ENCODE results near the gene SORCS1. TPM values are rescaled to one million over a fixed set of nuclear protein-coding genes. Genes with fewer than 3 reads are reported as not detected.
A peak's percentile ranks its signal among the peaks of the same experiment; 100 is the strongest.

Gene SORCS1
- total and polyA plus RNA-seq, 2 experiments from 2014 or later = 2.9 to 8.9 TPM

DNA sequence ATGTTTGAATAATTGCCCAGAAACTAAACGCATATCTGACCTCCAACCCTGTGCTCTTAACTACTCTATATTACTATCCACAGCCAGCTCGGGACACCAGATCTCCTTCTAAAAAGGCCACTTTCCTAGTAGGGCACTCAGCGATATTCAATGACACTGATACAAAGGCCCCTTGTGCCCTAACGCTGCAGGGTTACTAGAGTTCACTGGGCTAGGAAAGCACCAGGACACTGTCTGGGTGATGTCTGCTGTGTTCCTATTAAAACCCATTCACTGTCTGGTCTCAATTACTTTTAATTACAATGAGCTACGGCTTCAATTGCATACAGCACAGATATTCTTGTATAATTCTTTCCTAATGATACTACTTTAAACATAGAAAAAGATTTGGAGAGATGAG, 91.7 kb downstream of the SORCS1 start:
- Mint-ChIP-seq H3K4me1 (peaks cover 19% of the 10 kb centered on the region), H3K27me3 (ENCODE audit: insufficient read depth, low read depth, poor library complexity) (no peaks in the 10 kb centered on the region), H3K36me3 (ENCODE audit: low read depth) (no peaks in the 10 kb centered on the region), H3K27ac (no peak overlapping the region), H3K4me3 (no peak overlapping the region), H3K9me3 (no peaks in the 10 kb centered on the region; the same call in 2 of the 3 replicates)
- Histone ChIP-seq H2AFZ (no peak overlapping the region), H4K20me1 (replicated peaks; ENCODE audit: insufficient read depth) (no peaks in the 10 kb centered on the region), H3K9me2 (ENCODE audit: insufficient read depth) (no peaks in the 10 kb centered on the region), H3K27ac (ENCODE audit: low read depth) (no peak overlapping the region), H3F3A (replicated peaks; ENCODE audit: low read depth) (no peaks in the 10 kb centered on the region), H3K27me3 (ENCODE audit: insufficient read depth) (no peaks in the 10 kb centered on the region), H3K79me2 (replicated peaks; ENCODE audit: insufficient read depth) (no peaks in the 10 kb centered on the region), H3K4me3 (no peak overlapping the region), H3K4me1 (ENCODE audit: insufficient read depth) (peaks cover 12% of the 10 kb centered on the region; the same call in 1 of the 2 replicates), H3K4me2 (no peak overlapping the region), H3K36me3 (ENCODE audit: insufficient read depth) (no peaks in the 10 kb centered on the region)
- ATAC-seq (peak; percentile 79), DNase-seq (ENCODE audit: low spot score) (peak; percentile 24)
- no peak for TF ChIP-seq STAT1 (IDR thresholded peaks at IDR 0.05; ENCODE audit: unreplicated experiment)
- TF ChIP-seq ZNF114 (CRISPR knock-in tag; IDR thresholded peaks at IDR 0.05) = no peak

- DNase-seq (ENCODE audit: low spot score) (peak; percentile 8), ATAC-seq (peak; percentile 68)
- no peak overlapping the region for H3K27ac ChIP-seq (ENCODE audit: low read depth)
- Mint-ChIP-seq H3K4me3 (no peak overlapping the region), H3K27me3 (ENCODE audit: insufficient read depth, low read depth, poor library complexity) (no peaks in the 10 kb centered on the region), H3K36me3 (ENCODE audit: low read depth) (no peaks in the 10 kb centered on the region), H3K27ac (no peak overlapping the region), H3K9me3 (no peaks in the 10 kb centered on the region; the same call in 2 of the 3 replicates), H3K4me1 (peaks cover 19% of the 10 kb centered on the region)
- H3K36me3 ChIP-seq (ENCODE audit: insufficient read depth) = no peaks in the 10 kb centered on the region
- H4K20me1 ChIP-seq (replicated peaks; ENCODE audit: insufficient read depth) = no peaks in the 10 kb centered on the region
- no peaks in the 10 kb centered on the region for H3F3A ChIP-seq (replicated peaks; ENCODE audit: low read depth)
- peaks cover 12% of the 10 kb centered on the region; the same call in 1 of the 2 replicates for H3K4me1 ChIP-seq (ENCODE audit: insufficient read depth)
- TF ChIP-seq ZNF331 (CRISPR knock-in tag; IDR thresholded peaks at IDR 0.05; ENCODE audit: low read depth) (no peak), REST (IDR thresholded peaks at IDR 0.05; ENCODE audit: unreplicated experiment) (no peak), JUNB (IDR thresholded peaks at IDR 0.05; ENCODE audit: unreplicated experiment) (no peak), NANOG (IDR thresholded peaks at IDR 0.05; ENCODE audit: borderline replicate concordance) (no peak)
- no peak overlapping the region for H3K4me3 ChIP-seq
- no peak overlapping the region for H3K4me2 ChIP-seq
- no peaks in the 10 kb centered on the region for H3K79me2 ChIP-seq (replicated peaks; ENCODE audit: insufficient read depth)
- no peaks in the 10 kb centered on the region for H3K27me3 ChIP-seq (ENCODE audit: insufficient read depth)
- no peaks in the 10 kb centered on the region for H3K9me2 ChIP-seq (ENCODE audit: insufficient read depth)
- H2AFZ ChIP-seq = no peak overlapping the region
Observed at GRCh38 chr10:107072028-107072427, 92.5 kb downstream of the SORCS1 start.

GRCh38 chr10:107071301-107071700, 93.2 kb downstream of the SORCS1 start:
- Mint-ChIP-seq H3K27ac (no peak overlapping the region), H3K4me3 (no peak overlapping the region), H3K4me1 (peaks cover 19% of the 10 kb centered on the region), H3K9me3 (no peaks in the 10 kb centered on the region; the same call in 2 of the 3 replicates), H3K27me3 (ENCODE audit: insufficient read depth, low read depth, poor library complexity) (no peaks in the 10 kb centered on the region), H3K36me3 (ENCODE audit: low read depth) (no peaks in the 10 kb centered on the region)
- no peak for DNase-seq (ENCODE audit: low spot score)
- Histone ChIP-seq H3K4me2 (no peak overlapping the region), H3K9me2 (ENCODE audit: insufficient read depth) (no peaks in the 10 kb centered on the region), H3F3A (replicated peaks; ENCODE audit: low read depth) (no peaks in the 10 kb centered on the region), H3K79me2 (replicated peaks; ENCODE audit: insufficient read depth) (no peaks in the 10 kb centered on the region), H3K36me3 (ENCODE audit: insufficient read depth) (no peaks in the 10 kb centered on the region), H3K27me3 (ENCODE audit: insufficient read depth) (no peaks in the 10 kb centered on the region), H3K27ac (ENCODE audit: low read depth) (no peak overlapping the region), H4K20me1 (replicated peaks; ENCODE audit: insufficient read depth) (0 out of 2 replicates have a peak, but pooled peaks cover 4% of the 10 kb centered on the region), H3K4me3 (no peak overlapping the region), H2AFZ (no peak overlapping the region), H3K4me1 (ENCODE audit: insufficient read depth) (peaks cover 12% of the 10 kb centered on the region; the same call in 1 of the 2 replicates)
- no peak for ATAC-seq
- TF ChIP-seq EZH2 (IDR thresholded peaks at IDR 0.05; ENCODE audit: low read depth, unreplicated experiment) = no peak
- TF ChIP-seq REST (IDR thresholded peaks at IDR 0.05; ENCODE audit: unreplicated experiment) = no peak

Data from GM23338 (cell line).